Stimulated activated naive CD8-positive, alpha-beta T cell treated with anti-CD3 and anti-CD28 coated beads, Interleukin-15, amount 100 ng/mL, for 72 hours (primary cell): ENCODE data around the gene DEFB108B.
"Not testable (repeated sequence)": the region's sequence is repeated elsewhere in the genome, so short reads cannot be mapped to it uniquely, and the experiment has no call there.

ENCODE experiments used
- ATAC-seq: fragments of 150-1000 bp; cut with Tn5 transposase; 2 replicates; pipeline ENCODE4 v1.10.0; 2021; ENCODE audit warnings: mild to moderate bottlenecking, moderate library complexity
- DNase-seq, 2 donors: peaks; one replicate each; pipeline ENCODE4 v3.0.0; 2021 to 2022
- H3K27ac Mint-ChIP-seq, 2 donors: one replicate each; pipeline ENCODE4 v1.8.0; 2022; ENCODE audit warnings: mild to moderate bottlenecking in 2 of 2, mixed read lengths in 2 of 2, moderate library complexity in 2 of 2
- H3K27me3 Mint-ChIP-seq: one replicate; pipeline ENCODE4 v1.8.0; 2022; ENCODE audit warnings: mixed read lengths
- H3K4me1 Mint-ChIP-seq: one replicate; pipeline ENCODE4 v1.8.0; 2022; ENCODE audit warnings: mild to moderate bottlenecking, mixed read lengths
- H3K4me3 Mint-ChIP-seq, 2 donors: one replicate each; pipeline ENCODE4 v1.8.0; 2022; ENCODE audit warnings: mild to moderate bottlenecking in 2 of 2, mixed read lengths in 2 of 2, moderate library complexity in 1 of 2
- H3K9me3 Mint-ChIP-seq, 2 donors: one replicate each; pipeline ENCODE4 v1.8.0; 2022; ENCODE audit warnings: mixed read lengths in 2 of 2

DEFB108B gene

GRCh38 chr11:71867209-71867608 is 34.2 kb downstream of the DEFB108B start:
- not testable (repeated sequence) for H3K4me3 Mint-ChIP-seq, DNase-seq, H3K27me3 Mint-ChIP-seq, H3K27ac Mint-ChIP-seq, H3K9me3 Mint-ChIP-seq, ATAC-seq
- H3K4me1 Mint-ChIP-seq = peaks cover 11% of the 10 kb centered on the region

- H3K27ac Mint-ChIP-seq, ATAC-seq, DNase-seq, H3K4me3 Mint-ChIP-seq, H3K27me3 Mint-ChIP-seq, H3K9me3 Mint-ChIP-seq: not testable (repeated sequence)
- peaks cover 11% of the 10 kb centered on the region for H3K4me1 Mint-ChIP-seq
Measured at GRCh38 chr11:71869931-71870330, 36.9 kb downstream of the DEFB108B start.

GRCh38 chr11:71870661-71871060 is 37.7 kb downstream of the DEFB108B start:
- H3K4me3 Mint-ChIP-seq, H3K9me3 Mint-ChIP-seq, DNase-seq, H3K27ac Mint-ChIP-seq, ATAC-seq, H3K27me3 Mint-ChIP-seq: not testable (repeated sequence)
- peaks cover 11% of the 10 kb centered on the region for H3K4me1 Mint-ChIP-seq

GRCh38 chr11:71876262-71876661 is 43.3 kb downstream of the DEFB108B start:
- H3K27ac Mint-ChIP-seq = peak overlapping the region in 1 of 2 donors; percentile 7
- H3K4me1 Mint-ChIP-seq, H3K27me3 Mint-ChIP-seq, DNase-seq, H3K9me3 Mint-ChIP-seq, ATAC-seq, H3K4me3 Mint-ChIP-seq: not testable (repeated sequence)

- not testable (repeated sequence) for H3K27me3 Mint-ChIP-seq, H3K4me3 Mint-ChIP-seq, H3K4me1 Mint-ChIP-seq, ATAC-seq, DNase-seq, H3K9me3 Mint-ChIP-seq
- peak within 1 kb of the TSS in 1 of 2 donors; percentile 48 for H3K27ac Mint-ChIP-seq
Measured at GRCh38 chr11:71878059-71878458, 45.1 kb downstream of the DEFB108B start, which contains the start of gene DEFB131B. TSS of gene DEFB131B (plus strand) at chr11:71878453. CDS start at chr11:71878453, 0 bp downstream.

- H3K27me3 Mint-ChIP-seq, ATAC-seq, DNase-seq, H3K27ac Mint-ChIP-seq, H3K4me3 Mint-ChIP-seq, H3K4me1 Mint-ChIP-seq, H3K9me3 Mint-ChIP-seq: not testable (repeated sequence)
Measured at GRCh38 chr11:71885806-71886205, 52.8 kb downstream of the DEFB108B start.
